WTC11 (cell line): ENCODE results near the gene TOPAZ1.

Experiments
- CREB1 ChIP-seq: sonication (generic); formaldehyde crosslinking; IDR thresholded peaks from 2 replicates; pipeline ENCODE4 v1.8.0; 2023; ENCODE audit warnings: mild to moderate bottlenecking, missing genetic modification reagents
- NFYB ChIP-seq: sonication (generic); formaldehyde crosslinking; conservative IDR thresholded peaks from 2 replicates; pipeline ENCODE4 v1.8.0; 2022; ENCODE audit warnings: low read depth, missing genetic modification reagents
- ZNF232 ChIP-seq: sonication (generic); formaldehyde crosslinking; IDR thresholded peaks from 2 replicates; pipeline ENCODE4 v1.8.0; 2022; ENCODE audit warnings: mild to moderate bottlenecking, missing genetic modification reagents
- TF ChIP-seq, protein P1 (sequence below): sonication (generic); formaldehyde crosslinking; IDR thresholded peaks from 2 replicates; pipeline ENCODE4 v1.8.0; 2022; ENCODE audit warnings: mild to moderate bottlenecking, missing genetic modification reagents
- TF ChIP-seq, protein P2 (sequence below): sonication (generic); formaldehyde crosslinking; IDR thresholded peaks from 2 replicates; pipeline ENCODE4 v1.8.1; 2023; ENCODE audit warnings: mild to moderate bottlenecking, missing genetic modification reagents, moderate library complexity
- TF ChIP-seq, protein P3 (sequence below): fragments of 200-600 bp; IDR thresholded peaks from 2 replicates; pipeline ENCODE4 v1.8.0; 2022; ENCODE audit warnings: antibody characterized with exemption
- TF ChIP-seq, protein P4 (sequence below): sonication (generic); formaldehyde crosslinking; IDR thresholded peaks from 2 replicates; pipeline ENCODE4 v1.8.1; 2022; ENCODE audit warnings: low read depth, mild to moderate bottlenecking, moderate library complexity, missing genetic modification reagents, borderline replicate concordance

DNA sequence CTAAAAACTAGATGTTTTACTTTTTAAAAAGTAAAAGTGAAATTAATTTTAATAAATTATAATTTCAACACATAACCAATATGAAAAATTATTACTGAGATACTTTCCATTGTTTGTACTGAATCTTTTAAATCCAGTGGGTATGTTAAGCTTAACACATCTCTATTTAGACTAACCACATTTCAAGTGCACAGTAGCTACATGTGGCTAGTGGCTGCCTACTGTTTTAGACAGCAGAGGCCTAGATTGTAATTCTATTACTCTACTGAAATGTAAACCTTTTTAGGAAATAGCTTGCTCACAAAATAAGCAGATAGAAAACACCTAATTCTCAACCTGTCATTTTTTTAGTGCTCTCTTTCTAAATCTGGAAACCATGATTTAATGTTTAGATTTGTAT is 101.7 kb downstream of the TOPAZ1 start:
- TF ChIP-seq CREB1 (no peak), NFYB (CRISPR knock-in tag) (no peak), ZNF232 (CRISPR knock-in tag) (no peak)
- TF ChIP-seq, protein P1, sequence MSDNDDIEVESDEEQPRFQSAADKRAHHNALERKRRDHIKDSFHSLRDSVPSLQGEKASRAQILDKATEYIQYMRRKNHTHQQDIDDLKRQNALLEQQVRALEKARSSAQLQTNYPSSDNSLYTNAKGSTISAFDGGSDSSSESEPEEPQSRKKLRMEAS (CRISPR knock-in tag), result no peak
- TF ChIP-seq, protein P2, sequence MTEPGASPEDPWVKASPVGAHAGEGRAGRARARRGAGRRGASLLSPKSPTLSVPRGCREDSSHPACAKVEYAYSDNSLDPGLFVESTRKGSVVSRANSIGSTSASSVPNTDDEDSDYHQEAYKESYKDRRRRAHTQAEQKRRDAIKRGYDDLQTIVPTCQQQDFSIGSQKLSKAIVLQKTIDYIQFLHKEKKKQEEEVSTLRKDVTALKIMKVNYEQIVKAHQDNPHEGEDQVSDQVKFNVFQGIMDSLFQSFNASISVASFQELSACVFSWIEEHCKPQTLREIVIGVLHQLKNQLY (CRISPR knock-in tag), result no peak
- TF ChIP-seq, protein P3, sequence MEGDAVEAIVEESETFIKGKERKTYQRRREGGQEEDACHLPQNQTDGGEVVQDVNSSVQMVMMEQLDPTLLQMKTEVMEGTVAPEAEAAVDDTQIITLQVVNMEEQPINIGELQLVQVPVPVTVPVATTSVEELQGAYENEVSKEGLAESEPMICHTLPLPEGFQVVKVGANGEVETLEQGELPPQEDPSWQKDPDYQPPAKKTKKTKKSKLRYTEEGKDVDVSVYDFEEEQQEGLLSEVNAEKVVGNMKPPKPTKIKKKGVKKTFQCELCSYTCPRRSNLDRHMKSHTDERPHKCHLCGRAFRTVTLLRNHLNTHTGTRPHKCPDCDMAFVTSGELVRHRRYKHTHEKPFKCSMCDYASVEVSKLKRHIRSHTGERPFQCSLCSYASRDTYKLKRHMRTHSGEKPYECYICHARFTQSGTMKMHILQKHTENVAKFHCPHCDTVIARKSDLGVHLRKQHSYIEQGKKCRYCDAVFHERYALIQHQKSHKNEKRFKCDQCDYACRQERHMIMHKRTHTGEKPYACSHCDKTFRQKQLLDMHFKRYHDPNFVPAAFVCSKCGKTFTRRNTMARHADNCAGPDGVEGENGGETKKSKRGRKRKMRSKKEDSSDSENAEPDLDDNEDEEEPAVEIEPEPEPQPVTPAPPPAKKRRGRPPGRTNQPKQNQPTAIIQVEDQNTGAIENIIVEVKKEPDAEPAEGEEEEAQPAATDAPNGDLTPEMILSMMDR, result no peak
- TF ChIP-seq, protein P4, sequence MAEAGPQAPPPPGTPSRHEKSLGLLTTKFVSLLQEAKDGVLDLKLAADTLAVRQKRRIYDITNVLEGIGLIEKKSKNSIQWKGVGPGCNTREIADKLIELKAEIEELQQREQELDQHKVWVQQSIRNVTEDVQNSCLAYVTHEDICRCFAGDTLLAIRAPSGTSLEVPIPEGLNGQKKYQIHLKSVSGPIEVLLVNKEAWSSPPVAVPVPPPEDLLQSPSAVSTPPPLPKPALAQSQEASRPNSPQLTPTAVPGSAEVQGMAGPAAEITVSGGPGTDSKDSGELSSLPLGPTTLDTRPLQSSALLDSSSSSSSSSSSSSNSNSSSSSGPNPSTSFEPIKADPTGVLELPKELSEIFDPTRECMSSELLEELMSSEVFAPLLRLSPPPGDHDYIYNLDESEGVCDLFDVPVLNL (CRISPR knock-in tag), result no peak
